A549 (cell line): ENCODE results near the gene CCDC116. TPM values are rescaled to one million over a fixed set of nuclear protein-coding genes. Genes with fewer than 3 reads are reported as not detected.

Experiments used
- ATAC-seq, 2 experiments: fragments of 200-7000 bp in 1 of 2; fragments of >200 bp in 1 of 2; cut with Nextera tagmentation in 1 of 2; cut with Tn5 transposase in 1 of 2; 3 replicates each; pipeline versions ENCODE4 v1.8.0 to v1.9.1; 2018 to 2020; ENCODE audit warnings: mild to moderate bottlenecking in 1 of 2, moderate library complexity in 1 of 2
- CTCF ChIA-PET: fragments of 300-600 bp; sonication (Branson Sonifier 250); formaldehyde crosslinking; extraction: SDS; loops from one replicate; lab custom pipeline; 2021; ENCODE audit warnings: antibody characterized with exemption, inconsistent platforms; lab: Yijun Ruan, JAX
- POLR2A ChIA-PET: fragments of 350-600 bp; formaldehyde crosslinking; extraction: SDS; loops from one replicate; lab custom pipeline; 2021; ENCODE audit warnings: antibody characterized with exemption, inconsistent platforms; lab: Yijun Ruan, JAX
- DNase-seq, 2 experiments: peaks; one replicate each; pipeline versions ENCODE4 v3.0.0 to v3.0.0-alpha.2; 2011 to 2016; ENCODE audit warnings: low read depth in 1 of 2, low spot score in 1 of 2
- FAIRE-seq: peaks from 2 replicates; lab custom pipeline; 2011; peaks lifted over from hg19 to GRCh38; lab: Jason Lieb, UNC
- H3K27ac ChIP-seq, 2 experiments: fragments of >200 bp; sonication (Bioruptor Twin); formaldehyde crosslinking; 3 replicates each; pipeline ENCODE4 v1.5.1; 2016 to 2017
- H3K4me1 ChIP-seq: fragments of >200 bp; sonication (Bioruptor Twin); formaldehyde crosslinking; 3 replicates; pipeline ENCODE4 v1.6.1; 2016
- H3K4me2 ChIP-seq: fragments of >200 bp; sonication (Bioruptor Twin); formaldehyde crosslinking; 3 replicates; pipeline ENCODE4 v1.6.1; 2016
- H3K4me3 ChIP-seq: fragments of >200 bp; sonication (Bioruptor Twin); formaldehyde crosslinking; 3 replicates; pipeline ENCODE4 v1.5.1; 2016
- H3K9me3 ChIP-seq: fragments of >200 bp; sonication (Bioruptor Twin); formaldehyde crosslinking; 3 replicates; pipeline ENCODE4 v1.6.1; 2016
- BHLHE40 ChIP-seq: IDR thresholded peaks from 2 replicates; pipeline ENCODE4 v1.6.1; 2012; ENCODE audit warnings: low read depth, low read length, inconsistent platforms
- CHD4 ChIP-seq: fragments of 200-600 bp; sonication (generic); IDR thresholded peaks from 2 replicates; pipeline ENCODE4 v1.6.1; 2016; ENCODE audit warnings: antibody characterized with exemption, mild to moderate bottlenecking, borderline replicate concordance
- FOXS1 ChIP-seq: fragments of 250-450 bp; sonication (Bioruptor Pico); IDR thresholded peaks from 2 replicates; pipeline ENCODE4 v1.5.0; 2020; ENCODE audit warnings: mild to moderate bottlenecking, moderate library complexity
- HDAC2 ChIP-seq: fragments of 200-600 bp; sonication (generic); IDR thresholded peaks from 2 replicates; pipeline ENCODE4 v1.6.1; 2016
- HEYL ChIP-seq: fragments of 250-450 bp; sonication (Bioruptor Pico); IDR thresholded peaks from 2 replicates; pipeline ENCODE4 v1.8.0; 2021; ENCODE audit warnings: mild to moderate bottlenecking, moderate library complexity
- HOXB5 ChIP-seq: fragments of 250-450 bp; sonication (Bioruptor Pico); IDR thresholded peaks from 2 replicates; pipeline ENCODE4 v1.5.0; 2020; ENCODE audit warnings: mild to moderate bottlenecking, moderate library complexity
- JUNB ChIP-seq: fragments of >200 bp; sonication (Bioruptor Twin); formaldehyde crosslinking; IDR thresholded peaks from 2 replicates; pipeline ENCODE4 v1.6.1; 2016
- MAFK ChIP-seq: fragments of 450-650 bp; IDR thresholded peaks from 2 replicates; pipeline ENCODE4 v1.6.1; 2014; ENCODE audit not compliant: partially characterized antibody
- PHF8 ChIP-seq: fragments of 200-600 bp; sonication (generic); IDR thresholded peaks from 2 replicates; pipeline ENCODE4 v1.6.1; 2016; ENCODE audit warnings: low read depth, mild to moderate bottlenecking, antibody characterized with exemption, moderate library complexity, borderline replicate concordance
- POLR2AphosphoS2 ChIP-seq: conservative IDR thresholded peaks from 2 replicates; pipeline ENCODE4 v1.6.1; 2012; ENCODE audit warnings: low read length, improper control_type of control experiment, inconsistent platforms
- SMC3 ChIP-seq: fragments of >200 bp; sonication (Bioruptor Twin); formaldehyde crosslinking; IDR thresholded peaks from 3 replicates; pipeline ENCODE4 v1.6.1; 2018; ENCODE audit warnings: inconsistent platforms
- SREBF2 ChIP-seq: fragments of 450-650 bp; IDR thresholded peaks from 2 replicates; pipeline ENCODE4 v1.6.1; 2014; ENCODE audit warnings: mild to moderate bottlenecking, moderate library complexity
- TFCP2L1 ChIP-seq: fragments of 250-450 bp; sonication (Bioruptor Pico); IDR thresholded peaks from 2 replicates; pipeline ENCODE4 v1.5.0; 2021; ENCODE audit warnings: mild to moderate bottlenecking
- ZFP36 ChIP-seq: fragments of 450-650 bp; IDR thresholded peaks from 2 replicates; pipeline ENCODE4 v1.6.1; 2014; ENCODE audit warnings: borderline replicate concordance; ENCODE audit not compliant: partially characterized antibody
- WGBS: methylation state at CpG from one replicate; pipeline ENCODE4 v1.1.6; 2017; ENCODE audit errors: missing lambda C conversion rate; 5-methylcytosine and 5-hydroxymethylcytosine counted together
- polyA plus RNA-seq, 4 experiments: library from polyadenylated mRNA; depleted of rRNA in 3 of 4; stranded (reverse); fragments of >200 nt; fragmentation: RNase III in 1 of 4; extraction: RNeasy Plus Mini Kit Qiagen cat#74134 plus additional on column Dnase treatment in 1 of 4; gene quantifications; 2 replicates in 3 of 4; 3 replicates in 1 of 4; pipeline ENCODE4 v1.2.3, GENCODE V29; 2011 to 2017
- TF ChIP-seq, protein P1 (sequence below): fragments of >200 bp; sonication (Bioruptor Twin); formaldehyde crosslinking; IDR thresholded peaks from 3 replicates; pipeline ENCODE4 v1.6.1; 2016
- TF ChIP-seq, protein P2 (sequence below): fragments of >200 bp; sonication (Bioruptor Twin); formaldehyde crosslinking; IDR thresholded peaks from 3 replicates; pipeline ENCODE4 v1.5.1; 2016
- TF ChIP-seq, protein P3 (sequence below): fragments of 200-600 bp; sonication (generic); IDR thresholded peaks from 2 replicates; pipeline ENCODE4 v1.6.1; 2016; ENCODE audit warnings: antibody characterized with exemption, mild to moderate bottlenecking, moderate library complexity

The CCDC116 gene
- polyA plus RNA-seq, 2 of the 4 experiments (the other 2 are of a cell fraction), result 0.06 TPM; not detected in 1

DNA sequence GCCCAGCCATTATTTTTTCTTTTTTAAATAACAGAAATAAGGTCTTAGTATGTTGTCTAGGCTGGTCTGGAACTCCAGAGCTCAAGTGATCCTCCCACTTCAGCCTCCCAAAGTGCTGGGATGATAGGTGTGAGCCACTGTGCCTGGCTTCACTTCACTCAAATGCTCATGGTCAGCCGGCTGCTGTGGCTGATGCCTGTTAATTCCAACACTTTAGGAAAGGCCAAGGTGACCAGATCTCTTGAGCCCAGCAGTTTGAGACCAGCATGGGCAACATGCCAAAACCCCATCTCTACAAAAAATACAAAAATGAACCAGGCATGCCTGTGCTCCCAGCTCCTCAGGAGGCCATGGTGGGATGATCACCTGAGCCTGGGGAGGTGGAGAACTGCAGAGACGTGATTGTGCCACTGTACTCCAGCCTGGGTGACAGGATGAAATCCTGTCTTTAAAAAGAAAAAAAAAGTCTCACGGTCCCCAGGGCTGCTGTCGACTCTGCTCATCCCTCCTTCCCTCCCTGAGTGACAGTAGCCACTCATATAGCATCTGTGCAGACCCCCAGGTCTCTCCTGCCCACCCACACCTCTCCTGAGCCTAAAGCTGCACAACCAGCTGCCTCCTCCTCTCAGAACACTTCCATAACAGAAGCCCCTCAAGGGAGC lies 6.4 kb upstream of the CCDC116 start:
- no peak for TF ChIP-seq HEYL (CRISPR knock-in tag)
- no peak for TF ChIP-seq FOXS1 (CRISPR knock-in tag)
- TF ChIP-seq MAFK, result no peak
- no peak for TF ChIP-seq JUNB
- TF ChIP-seq CHD4, result no peak
- no peak for TF ChIP-seq SMC3
- TF ChIP-seq BHLHE40, result no peak
- TF ChIP-seq, protein P1, sequence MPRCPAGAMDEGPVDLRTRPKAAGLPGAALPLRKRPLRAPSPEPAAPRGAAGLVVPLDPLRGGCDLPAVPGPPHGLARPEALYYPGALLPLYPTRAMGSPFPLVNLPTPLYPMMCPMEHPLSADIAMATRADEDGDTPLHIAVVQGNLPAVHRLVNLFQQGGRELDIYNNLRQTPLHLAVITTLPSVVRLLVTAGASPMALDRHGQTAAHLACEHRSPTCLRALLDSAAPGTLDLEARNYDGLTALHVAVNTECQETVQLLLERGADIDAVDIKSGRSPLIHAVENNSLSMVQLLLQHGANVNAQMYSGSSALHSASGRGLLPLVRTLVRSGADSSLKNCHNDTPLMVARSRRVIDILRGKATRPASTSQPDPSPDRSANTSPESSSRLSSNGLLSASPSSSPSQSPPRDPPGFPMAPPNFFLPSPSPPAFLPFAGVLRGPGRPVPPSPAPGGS, result no peak
- TF ChIP-seq TFCP2L1 (CRISPR knock-in tag), result no peak
- no peak for TF ChIP-seq ZFP36
- TF ChIP-seq, protein P2, sequence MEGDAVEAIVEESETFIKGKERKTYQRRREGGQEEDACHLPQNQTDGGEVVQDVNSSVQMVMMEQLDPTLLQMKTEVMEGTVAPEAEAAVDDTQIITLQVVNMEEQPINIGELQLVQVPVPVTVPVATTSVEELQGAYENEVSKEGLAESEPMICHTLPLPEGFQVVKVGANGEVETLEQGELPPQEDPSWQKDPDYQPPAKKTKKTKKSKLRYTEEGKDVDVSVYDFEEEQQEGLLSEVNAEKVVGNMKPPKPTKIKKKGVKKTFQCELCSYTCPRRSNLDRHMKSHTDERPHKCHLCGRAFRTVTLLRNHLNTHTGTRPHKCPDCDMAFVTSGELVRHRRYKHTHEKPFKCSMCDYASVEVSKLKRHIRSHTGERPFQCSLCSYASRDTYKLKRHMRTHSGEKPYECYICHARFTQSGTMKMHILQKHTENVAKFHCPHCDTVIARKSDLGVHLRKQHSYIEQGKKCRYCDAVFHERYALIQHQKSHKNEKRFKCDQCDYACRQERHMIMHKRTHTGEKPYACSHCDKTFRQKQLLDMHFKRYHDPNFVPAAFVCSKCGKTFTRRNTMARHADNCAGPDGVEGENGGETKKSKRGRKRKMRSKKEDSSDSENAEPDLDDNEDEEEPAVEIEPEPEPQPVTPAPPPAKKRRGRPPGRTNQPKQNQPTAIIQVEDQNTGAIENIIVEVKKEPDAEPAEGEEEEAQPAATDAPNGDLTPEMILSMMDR, result no peak
- FAIRE-seq (no peak), ATAC-seq (no peak), DNase-seq (no peak)
- no peak overlapping the region for H3K4me3 ChIP-seq
- H3K4me2 ChIP-seq, result no peak overlapping the region
- no peak overlapping the region for H3K27ac ChIP-seq
- peaks cover 14% of the 10 kb centered on the region; the same call in 1 of the 3 replicates for H3K4me1 ChIP-seq
- ChIA-PET POLR2A (interaction anchor here (2.7 kb wide), 1 partner anchor 16 kb away, joined by 10 read pairs; the partner anchor contains the start of gene SDF2L1), CTCF (interaction anchor here (1.0 to 9.7 kb wide), 3 partner anchors 10 to 20 kb away, joined by 3 to 133 read pairs (median 35); partner anchors contain the start of gene SDF2L1)
- H3K9me3 ChIP-seq, result no peaks in the 10 kb centered on the region
- WGBS, result 72% methylated on average over 4 of the region's 4 CpGs

DNA sequence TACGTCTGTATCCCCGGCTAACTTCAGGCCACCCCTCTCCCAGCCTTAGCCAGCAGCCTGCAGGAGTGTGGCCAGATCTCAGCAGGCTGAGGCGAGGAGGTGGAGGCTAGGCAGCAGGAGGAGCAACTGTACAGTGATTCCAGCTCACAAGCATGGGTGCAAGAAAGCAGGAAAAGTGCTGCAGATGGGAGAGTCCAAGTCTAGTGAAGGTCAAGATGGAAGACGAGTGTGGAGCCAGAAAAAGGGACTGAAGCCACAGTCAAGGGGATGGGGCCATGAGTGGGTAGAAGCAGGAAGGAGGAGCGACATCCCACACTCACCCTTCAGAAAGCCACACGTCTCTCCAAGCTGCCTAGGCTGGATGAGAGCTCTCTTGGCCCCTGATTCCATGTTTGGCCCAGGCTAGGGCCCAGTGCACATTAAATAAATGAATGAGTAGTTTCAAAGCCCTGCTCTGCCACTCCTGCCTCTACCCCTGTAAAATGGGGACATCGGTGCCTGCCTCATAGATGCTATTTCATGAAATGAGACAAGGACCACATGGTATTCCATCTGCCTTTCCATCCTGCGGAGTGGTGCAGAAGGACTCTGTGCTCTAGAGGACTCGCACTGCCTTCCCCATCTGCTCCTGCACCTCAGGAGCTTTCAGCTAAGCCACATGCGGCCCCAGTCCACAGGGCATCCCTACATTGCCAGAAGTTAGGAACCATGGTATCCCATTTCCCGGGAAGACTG lies 5.7 kb upstream of the CCDC116 start:
- CTCF ChIA-PET, result interaction anchor here (1.0 to 9.7 kb wide), 3 partner anchors 11 to 20 kb away, joined by 3 to 133 read pairs (median 35); partner anchors contain the start of gene SDF2L1
- TF ChIP-seq SREBF2 (no peak), PHF8 (no peak), HOXB5 (CRISPR knock-in tag) (no peak), POLR2AphosphoS2 (no peak), HDAC2 (no peak), CHD4 (no peak)
- TF ChIP-seq, protein P3, sequence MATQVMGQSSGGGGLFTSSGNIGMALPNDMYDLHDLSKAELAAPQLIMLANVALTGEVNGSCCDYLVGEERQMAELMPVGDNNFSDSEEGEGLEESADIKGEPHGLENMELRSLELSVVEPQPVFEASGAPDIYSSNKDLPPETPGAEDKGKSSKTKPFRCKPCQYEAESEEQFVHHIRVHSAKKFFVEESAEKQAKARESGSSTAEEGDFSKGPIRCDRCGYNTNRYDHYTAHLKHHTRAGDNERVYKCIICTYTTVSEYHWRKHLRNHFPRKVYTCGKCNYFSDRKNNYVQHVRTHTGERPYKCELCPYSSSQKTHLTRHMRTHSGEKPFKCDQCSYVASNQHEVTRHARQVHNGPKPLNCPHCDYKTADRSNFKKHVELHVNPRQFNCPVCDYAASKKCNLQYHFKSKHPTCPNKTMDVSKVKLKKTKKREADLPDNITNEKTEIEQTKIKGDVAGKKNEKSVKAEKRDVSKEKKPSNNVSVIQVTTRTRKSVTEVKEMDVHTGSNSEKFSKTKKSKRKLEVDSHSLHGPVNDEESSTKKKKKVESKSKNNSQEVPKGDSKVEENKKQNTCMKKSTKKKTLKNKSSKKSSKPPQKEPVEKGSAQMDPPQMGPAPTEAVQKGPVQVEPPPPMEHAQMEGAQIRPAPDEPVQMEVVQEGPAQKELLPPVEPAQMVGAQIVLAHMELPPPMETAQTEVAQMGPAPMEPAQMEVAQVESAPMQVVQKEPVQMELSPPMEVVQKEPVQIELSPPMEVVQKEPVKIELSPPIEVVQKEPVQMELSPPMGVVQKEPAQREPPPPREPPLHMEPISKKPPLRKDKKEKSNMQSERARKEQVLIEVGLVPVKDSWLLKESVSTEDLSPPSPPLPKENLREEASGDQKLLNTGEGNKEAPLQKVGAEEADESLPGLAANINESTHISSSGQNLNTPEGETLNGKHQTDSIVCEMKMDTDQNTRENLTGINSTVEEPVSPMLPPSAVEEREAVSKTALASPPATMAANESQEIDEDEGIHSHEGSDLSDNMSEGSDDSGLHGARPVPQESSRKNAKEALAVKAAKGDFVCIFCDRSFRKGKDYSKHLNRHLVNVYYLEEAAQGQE, result no peak
- H3K27ac ChIP-seq, result no peak overlapping the region
- FAIRE-seq (no peak), DNase-seq (no peak), ATAC-seq (no peak)
- peaks cover 14% of the 10 kb centered on the region; the same call in 1 of the 3 replicates for H3K4me1 ChIP-seq
- H3K4me3 ChIP-seq, result no peak overlapping the region
- no peak overlapping the region for H3K4me2 ChIP-seq
- POLR2A ChIA-PET, result interaction anchor here (0.6 to 2.7 kb wide), 2 partner anchors 15 to 31 kb away, joined by 3 to 10 read pairs; partner anchors contain the start of gene SDF2L1
- H3K9me3 ChIP-seq, result no peaks in the 10 kb centered on the region
- 92% methylated on average over 11 of the region's 11 CpGs for WGBS
